ENCODE data around the gene MLLT6. TPM values are rescaled to one million over a fixed set of nuclear protein-coding genes. Genes with fewer than 3 reads are reported as not detected.

Gene MLLT6
- total RNA-seq, 2 donors from 2014 or later: 38.6 to 71.6 TPM

GRCh38 chr17:38705523-38705802 lies 390 bp downstream of the MLLT6 start:
- Histone ChIP-seq H3K4me1 (peaks cover 0 to 55% of the 10 kb centered on the region in 2 donors), H3K9me3 (no peaks in the 10 kb centered on the region), H3K36me3 (peaks cover 20% of the 10 kb centered on the region), H3K4me3 (peak overlapping the region; percentile 71 to 93), H3K27ac (peak overlapping the region; percentile 93 to 95), H3K27me3 (no peaks in the 10 kb centered on the region)
- TF ChIP-seq CTCF (IDR thresholded peaks at IDR 0.05): no peak
- DNase-seq (ENCODE audit: low spot score): no peak

- peaks cover 20% of the 10 kb centered on the region for H3K36me3 ChIP-seq
- no peak for TF ChIP-seq CTCF (IDR thresholded peaks at IDR 0.05)
- H3K4me1 ChIP-seq: peaks cover 0 to 59% of the 10 kb centered on the region in 2 donors
- H3K9me3 ChIP-seq: no peaks in the 10 kb centered on the region
- H3K4me3 ChIP-seq: peak overlapping the region; percentile 71 to 93
- peak overlapping the region; percentile 93 to 95 for H3K27ac ChIP-seq
- peak; percentile 66 for DNase-seq (ENCODE audit: low spot score)
- no peaks in the 10 kb centered on the region for H3K27me3 ChIP-seq
Observed at GRCh38 chr17:38705803-38706504, 881 bp downstream of the MLLT6 start.

GRCh38 chr17:38706505-38707216 lies 1.6 kb downstream of the MLLT6 start:
- H3K4me1 ChIP-seq: peaks cover 0 to 59% of the 10 kb centered on the region in 2 donors
- H3K36me3 ChIP-seq: peaks cover 27% of the 10 kb centered on the region
- H3K27ac ChIP-seq: peak overlapping the region; percentile 93 to 95
- no peak for TF ChIP-seq CTCF (IDR thresholded peaks at IDR 0.05)
- no peak for DNase-seq (ENCODE audit: low spot score)
- peak overlapping the region; percentile 71 to 93 for H3K4me3 ChIP-seq
- no peaks in the 10 kb centered on the region for H3K27me3 ChIP-seq
- no peaks in the 10 kb centered on the region for H3K9me3 ChIP-seq

GRCh38 chr17:38707678-38708351 lies 2.7 kb downstream of the MLLT6 start:
- Histone ChIP-seq H3K27me3 (no peaks in the 10 kb centered on the region), H3K4me1 (peaks cover 0 to 65% of the 10 kb centered on the region in 2 donors), H3K36me3 (peaks cover 39% of the 10 kb centered on the region), H3K4me3 (no peak overlapping the region), H3K27ac (peak overlapping the region in 1 of 2 donors; percentile 93), H3K9me3 (no peaks in the 10 kb centered on the region)
- no peak for TF ChIP-seq CTCF (IDR thresholded peaks at IDR 0.05)
- no peak for DNase-seq (ENCODE audit: low spot score)

GRCh38 chr17:38709104-38709820 lies 4.2 kb downstream of the MLLT6 start:
- Histone ChIP-seq H3K27ac (peak overlapping the region in 1 of 2 donors; percentile 86), H3K9me3 (no peaks in the 10 kb centered on the region), H3K36me3 (peaks cover 53% of the 10 kb centered on the region), H3K27me3 (no peaks in the 10 kb centered on the region), H3K4me3 (no peak overlapping the region), H3K4me1 (peaks cover 0 to 57% of the 10 kb centered on the region in 2 donors)
- TF ChIP-seq CTCF (IDR thresholded peaks at IDR 0.05): no peak
- DNase-seq (ENCODE audit: low spot score): no peak
